PFSK-1 (cell line): ENCODE measurements around the gene INPP5A.

Experiments
- FOXP2 ChIP-seq: optimal IDR thresholded peaks from 2 replicates; pipeline ENCODE3; 2011; ENCODE audit warnings: borderline replicate concordance, control low read depth, inconsistent platforms; ENCODE audit not compliant: insufficient read depth; ENCODE audit errors: extremely low read length, extremely low read depth
- POLR2AphosphoS5 ChIP-seq: IDR thresholded peaks from 2 replicates; pipeline ENCODE4 v1.6.1; 2012; ENCODE audit warnings: low read depth, mild to moderate bottlenecking, control low read depth, low read length, moderate library complexity
- SIN3A ChIP-seq: IDR thresholded peaks from 2 replicates; pipeline ENCODE4 v1.6.1; 2012; ENCODE audit warnings: mild to moderate bottlenecking, low read length, moderate library complexity, borderline replicate concordance; ENCODE audit not compliant: insufficient read depth
- TAF1 ChIP-seq: IDR thresholded peaks from 2 replicates; pipeline ENCODE4 v1.6.1; 2012; ENCODE audit warnings: low read length, control low read depth, borderline replicate concordance; ENCODE audit not compliant: insufficient read depth
- TF ChIP-seq, protein P1 (sequence below), 2 experiments: IDR thresholded peaks; 2 replicates each; pipeline versions ENCODE4 v1.6.1 to v1.8.0; 2011 to 2012; ENCODE audit warnings: low read depth in 2 of 2, low read length in 2 of 2, control low read depth in 1 of 2, inconsistent platforms in 1 of 2, mild to moderate bottlenecking in 1 of 2, moderate library complexity in 1 of 2; ENCODE audit not compliant: insufficient read depth in 1 of 2

INPP5A gene

DNA sequence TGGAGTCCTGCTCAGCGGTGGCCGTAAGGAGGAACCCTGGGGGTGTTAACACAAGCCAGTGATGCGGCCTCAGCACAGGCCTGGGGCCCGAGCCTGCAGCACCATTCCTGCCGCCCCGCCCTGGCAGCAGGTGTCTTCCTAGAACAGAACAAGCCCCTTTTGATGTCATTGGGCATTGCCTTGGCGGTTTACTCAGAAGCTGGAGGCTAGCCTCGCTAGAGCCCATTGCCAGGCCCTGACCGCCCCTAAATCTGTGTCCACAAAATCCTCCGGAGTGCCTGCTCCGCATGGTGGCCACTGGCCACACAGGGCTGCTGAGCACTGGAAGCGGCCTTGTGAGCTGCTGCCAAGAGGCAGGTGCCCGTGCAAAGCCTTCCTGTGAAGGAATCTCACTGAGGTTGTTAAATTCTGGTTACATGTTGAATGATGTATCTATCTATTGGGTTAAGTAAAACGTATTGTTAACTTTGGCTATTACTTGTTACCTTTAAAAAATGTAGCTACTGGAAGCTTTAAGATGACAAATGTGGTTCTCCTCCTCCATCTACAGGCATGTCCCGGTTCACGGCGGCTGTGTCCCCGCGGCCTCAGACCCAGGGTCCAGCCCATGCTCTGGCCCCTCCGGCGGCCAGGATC lies 1.2 kb upstream of the INPP5A start:
- TF ChIP-seq FOXP2, result no peak
- no peak for TF ChIP-seq POLR2AphosphoS5
- TF ChIP-seq SIN3A, result no peak
- TF ChIP-seq, protein P1, sequence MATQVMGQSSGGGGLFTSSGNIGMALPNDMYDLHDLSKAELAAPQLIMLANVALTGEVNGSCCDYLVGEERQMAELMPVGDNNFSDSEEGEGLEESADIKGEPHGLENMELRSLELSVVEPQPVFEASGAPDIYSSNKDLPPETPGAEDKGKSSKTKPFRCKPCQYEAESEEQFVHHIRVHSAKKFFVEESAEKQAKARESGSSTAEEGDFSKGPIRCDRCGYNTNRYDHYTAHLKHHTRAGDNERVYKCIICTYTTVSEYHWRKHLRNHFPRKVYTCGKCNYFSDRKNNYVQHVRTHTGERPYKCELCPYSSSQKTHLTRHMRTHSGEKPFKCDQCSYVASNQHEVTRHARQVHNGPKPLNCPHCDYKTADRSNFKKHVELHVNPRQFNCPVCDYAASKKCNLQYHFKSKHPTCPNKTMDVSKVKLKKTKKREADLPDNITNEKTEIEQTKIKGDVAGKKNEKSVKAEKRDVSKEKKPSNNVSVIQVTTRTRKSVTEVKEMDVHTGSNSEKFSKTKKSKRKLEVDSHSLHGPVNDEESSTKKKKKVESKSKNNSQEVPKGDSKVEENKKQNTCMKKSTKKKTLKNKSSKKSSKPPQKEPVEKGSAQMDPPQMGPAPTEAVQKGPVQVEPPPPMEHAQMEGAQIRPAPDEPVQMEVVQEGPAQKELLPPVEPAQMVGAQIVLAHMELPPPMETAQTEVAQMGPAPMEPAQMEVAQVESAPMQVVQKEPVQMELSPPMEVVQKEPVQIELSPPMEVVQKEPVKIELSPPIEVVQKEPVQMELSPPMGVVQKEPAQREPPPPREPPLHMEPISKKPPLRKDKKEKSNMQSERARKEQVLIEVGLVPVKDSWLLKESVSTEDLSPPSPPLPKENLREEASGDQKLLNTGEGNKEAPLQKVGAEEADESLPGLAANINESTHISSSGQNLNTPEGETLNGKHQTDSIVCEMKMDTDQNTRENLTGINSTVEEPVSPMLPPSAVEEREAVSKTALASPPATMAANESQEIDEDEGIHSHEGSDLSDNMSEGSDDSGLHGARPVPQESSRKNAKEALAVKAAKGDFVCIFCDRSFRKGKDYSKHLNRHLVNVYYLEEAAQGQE (IDR thresholded peaks at IDR 0.05; ENCODE audit: insufficient read depth in 1 of 2, low read depth in 2 of 2, low read length in 2 of 2), result no peak
- no peak for TF ChIP-seq TAF1

DNA sequence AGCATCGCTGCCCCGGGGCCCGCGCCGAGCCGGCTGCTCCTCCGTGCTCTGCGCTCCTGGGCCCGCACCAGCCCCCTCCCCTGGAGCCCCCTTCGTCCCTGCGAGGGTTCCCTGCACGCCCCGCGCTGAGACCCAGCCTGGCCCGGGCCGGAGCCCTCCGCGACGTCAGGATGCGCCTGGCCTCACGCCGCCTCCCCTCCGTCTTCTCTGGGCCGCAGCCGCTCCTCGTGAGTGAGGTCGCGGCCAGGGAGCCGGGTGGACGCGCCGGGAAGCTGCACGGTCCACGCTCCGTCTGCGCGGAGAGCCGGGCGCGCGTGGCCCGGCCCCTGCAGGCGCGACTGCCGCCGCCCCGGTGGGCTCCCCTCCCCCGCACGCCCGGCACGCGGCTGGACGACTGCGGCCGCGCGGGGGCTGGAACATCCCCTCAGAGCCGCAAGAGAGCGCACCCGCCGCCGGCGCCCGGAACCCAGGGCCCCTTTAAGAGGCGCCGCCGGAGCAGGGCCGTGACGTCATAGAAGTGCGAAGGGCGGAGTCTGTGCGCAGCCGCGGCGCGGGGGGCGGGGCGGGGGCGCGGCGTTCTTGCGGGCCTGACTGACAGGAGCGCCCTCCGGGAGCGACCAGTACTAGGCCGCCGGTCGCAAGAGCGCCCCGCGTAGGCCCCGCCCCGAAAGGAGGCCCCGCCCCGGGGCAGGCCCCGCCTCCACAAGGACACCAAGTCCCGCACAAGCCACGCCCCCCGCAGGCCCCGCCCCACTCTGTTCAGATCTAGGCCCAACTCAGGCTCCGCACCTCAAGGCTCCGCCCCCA lies 507 bp upstream of the INPP5A start:
- TF ChIP-seq TAF1 (no peak), SIN3A (no peak), FOXP2 (peak; percentile 78), POLR2AphosphoS5 (peak; percentile 24; the same call in 1 of the 2 replicates)
- TF ChIP-seq, protein P1 (IDR thresholded peaks at IDR 0.05; ENCODE audit: insufficient read depth in 1 of 2, low read depth in 2 of 2, low read length in 2 of 2), result no peak

DNA sequence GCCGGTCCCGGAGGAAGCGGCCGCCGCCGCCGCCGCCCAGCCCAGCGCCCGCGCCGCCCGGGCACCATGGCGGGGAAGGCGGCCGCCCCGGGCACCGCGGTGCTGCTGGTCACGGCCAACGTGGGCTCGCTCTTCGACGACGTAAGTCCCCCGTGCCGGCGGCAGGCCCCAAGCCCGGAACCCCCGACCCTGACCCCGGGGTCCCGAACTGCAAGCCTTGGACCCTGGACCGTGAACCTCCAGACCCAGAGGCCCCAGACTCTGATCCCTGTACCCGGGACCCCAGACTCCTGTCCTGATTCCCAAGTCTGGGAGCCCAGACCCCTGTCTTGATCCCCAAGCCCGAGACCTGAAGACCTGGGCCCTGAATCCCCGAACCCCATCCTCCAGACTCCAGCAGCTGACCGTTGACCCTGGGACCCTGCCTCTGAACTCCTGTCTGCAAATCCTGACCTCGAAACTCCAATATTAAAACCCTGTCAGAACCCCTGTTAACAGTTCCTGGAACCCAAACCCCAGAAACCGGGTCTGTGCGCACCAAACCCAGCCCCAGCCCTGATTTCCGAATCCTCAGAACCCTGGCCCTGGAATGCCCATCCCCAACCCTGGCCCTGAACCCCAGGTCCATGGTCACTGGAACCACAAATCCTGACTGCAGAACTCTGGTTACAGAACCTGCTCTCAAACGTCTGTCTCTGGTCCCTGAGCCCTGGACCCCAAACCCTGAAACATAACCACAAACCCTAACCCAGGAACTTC lies 623 bp downstream of the INPP5A start:
- TF ChIP-seq SIN3A (no peak), POLR2AphosphoS5 (no peak), FOXP2 (no peak), TAF1 (no peak)
- TF ChIP-seq, protein P1 (IDR thresholded peaks at IDR 0.05; ENCODE audit: insufficient read depth in 1 of 2, low read depth in 2 of 2, low read length in 2 of 2), result no peak

DNA sequence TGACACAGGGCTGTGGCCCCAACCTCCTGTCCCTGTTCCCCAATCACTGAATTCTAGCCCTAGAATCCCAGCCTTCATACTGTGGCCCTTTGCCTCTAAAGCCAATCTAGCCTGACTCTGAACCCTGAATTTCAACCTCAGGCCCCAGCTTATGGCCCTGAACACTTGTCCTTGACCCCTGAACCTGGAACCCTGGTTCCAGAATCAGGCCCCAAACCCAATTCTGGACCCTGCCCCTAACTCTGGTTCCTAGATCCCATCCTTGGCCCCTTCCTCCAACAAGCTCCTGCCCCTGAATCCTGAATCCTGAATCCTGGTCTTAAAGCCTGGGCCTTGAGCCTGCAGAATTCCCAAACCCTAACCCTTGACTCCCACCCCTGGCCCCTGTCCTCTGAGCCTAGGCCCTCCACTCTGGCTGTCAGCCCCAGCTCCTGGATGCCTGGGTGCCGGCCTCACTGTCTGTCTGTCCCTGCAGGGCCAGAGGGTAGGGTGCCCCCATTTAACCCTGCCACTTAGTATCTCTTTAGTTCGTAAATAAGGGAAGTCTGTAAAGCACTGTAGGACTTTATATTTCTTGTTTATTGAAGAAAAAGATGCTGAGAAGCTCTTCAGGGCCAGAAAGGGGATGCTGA lies 1.3 kb downstream of the INPP5A start:
- no peak for TF ChIP-seq POLR2AphosphoS5
- no peak for TF ChIP-seq SIN3A
- TF ChIP-seq, protein P1 (IDR thresholded peaks at IDR 0.05; ENCODE audit: insufficient read depth in 1 of 2, low read depth in 2 of 2, low read length in 2 of 2), result no peak
- no peak for TF ChIP-seq TAF1
- TF ChIP-seq FOXP2, result no peak
